A549 (cell line): ENCODE measurements around the gene C6orf52.
"Not testable (repeated sequence)": the region's sequence is repeated elsewhere in the genome, so short reads cannot be mapped to it uniquely, and the experiment has no call there.

Source experiments
- CEBPB ChIP-seq, 2 experiments: fragments of >200 bp in 1 of 2; sonication (Bioruptor Twin) in 1 of 2; formaldehyde crosslinking in 1 of 2; IDR thresholded peaks; 2 replicates each; pipeline ENCODE4 v1.6.1; 2012 to 2016
- CTCF ChIP-seq: fragments of >200 bp; sonication (Bioruptor Twin); formaldehyde crosslinking; IDR thresholded peaks from 3 replicates; pipeline ENCODE4 v1.5.1; 2016
- ELK1 ChIP-seq: fragments of 150-350 bp; IDR thresholded peaks from 2 replicates; pipeline ENCODE4 v1.6.1; 2014; ENCODE audit warnings: low read depth, mild to moderate bottlenecking, low read length
- ESRRA ChIP-seq: fragments of 150-350 bp; IDR thresholded peaks from 2 replicates; pipeline ENCODE4 v1.6.1; 2014; ENCODE audit warnings: mild to moderate bottlenecking, low read length, borderline replicate concordance
- HEYL ChIP-seq: fragments of 250-450 bp; sonication (Bioruptor Pico); IDR thresholded peaks from 2 replicates; pipeline ENCODE4 v1.8.0; 2021; ENCODE audit warnings: mild to moderate bottlenecking, moderate library complexity
- HOXB5 ChIP-seq: fragments of 250-450 bp; sonication (Bioruptor Pico); IDR thresholded peaks from 2 replicates; pipeline ENCODE4 v1.5.0; 2020; ENCODE audit warnings: mild to moderate bottlenecking, moderate library complexity
- MAX ChIP-seq: IDR thresholded peaks from 2 replicates; pipeline ENCODE4 v1.6.1; 2012
- POLR2A ChIP-seq: IDR thresholded peaks from 2 replicates; pipeline ENCODE4 v1.6.1; 2012; ENCODE audit warnings: mild to moderate bottlenecking, low read length
- RAD21 ChIP-seq, 2 experiments: fragments of >200 bp in 1 of 2; sonication (Bioruptor Twin) in 1 of 2; formaldehyde crosslinking in 1 of 2; IDR thresholded peaks in 1 of 2; conservative IDR thresholded peaks in 1 of 2; 2 replicates in 1 of 2; 3 replicates in 1 of 2; pipeline ENCODE4 v1.6.1; 2012 to 2018; ENCODE audit warnings: inconsistent platforms in 1 of 2
- RCOR1 ChIP-seq: fragments of 150-350 bp; IDR thresholded peaks from 2 replicates; pipeline ENCODE4 v1.6.1; 2014; ENCODE audit warnings: antibody characterized with exemption, low read length, low read depth

GRCh38 chr6:10665595-10665994 is 28.8 kb downstream of the C6orf52 start:
- TF ChIP-seq ELK1; CEBPB (IDR thresholded peaks at IDR 0.05); CTCF; HOXB5 (CRISPR knock-in tag); POLR2A; RCOR1; RAD21 (conservative IDR thresholded peaks at IDR 0.05 in 1 of 2, IDR thresholded peaks at IDR 0.05 in 1 of 2); HEYL (CRISPR knock-in tag); MAX; ESRRA: not testable (repeated sequence)
